GM12801 (cell line): ENCODE data around the gene JCHAIN.

ENCODE experiments used
- CTCF ChIP-seq: IDR thresholded peaks from one replicate; pipeline ENCODE4 v1.5.1; 2011; ENCODE audit warnings: control low read depth; ENCODE audit not compliant: insufficient read length; ENCODE audit errors: extremely low read depth

JCHAIN gene

GRCh38 chr4:70701271-70701670, 35.0 kb upstream of the JCHAIN start:
- no peak for TF ChIP-seq CTCF

- no peak for TF ChIP-seq CTCF
Measured at GRCh38 chr4:70700712-70701111, 34.4 kb upstream of the JCHAIN start.

- no peak for TF ChIP-seq CTCF
Measured at GRCh38 chr4:70691661-70692060, 25.4 kb upstream of the JCHAIN start.

GRCh38 chr4:70688795-70689231, 22.5 kb upstream of the JCHAIN start:
- no peak for TF ChIP-seq CTCF

- peak; percentile 74 for TF ChIP-seq CTCF
Measured at GRCh38 chr4:70687821-70688794, 21.8 kb upstream of the JCHAIN start, which contains the start of gene UTP3. Gene UTP3 (plus strand): TSS chr4:70688532. CDS start chr4:70688678, 146 bp downstream.

- TF ChIP-seq CTCF = no peak
Measured at GRCh38 chr4:70687392-70687791, 21.1 kb upstream of the JCHAIN start.

GRCh38 chr4:70681704-70682103, 15.4 kb upstream of the JCHAIN start:
- no peak for TF ChIP-seq CTCF
